ENCODE data around the gene KLHL2.
"Not testable (repeated sequence)": the region's sequence is repeated elsewhere in the genome, so short reads cannot be mapped to it uniquely, and the experiment has no call there.

DNA sequence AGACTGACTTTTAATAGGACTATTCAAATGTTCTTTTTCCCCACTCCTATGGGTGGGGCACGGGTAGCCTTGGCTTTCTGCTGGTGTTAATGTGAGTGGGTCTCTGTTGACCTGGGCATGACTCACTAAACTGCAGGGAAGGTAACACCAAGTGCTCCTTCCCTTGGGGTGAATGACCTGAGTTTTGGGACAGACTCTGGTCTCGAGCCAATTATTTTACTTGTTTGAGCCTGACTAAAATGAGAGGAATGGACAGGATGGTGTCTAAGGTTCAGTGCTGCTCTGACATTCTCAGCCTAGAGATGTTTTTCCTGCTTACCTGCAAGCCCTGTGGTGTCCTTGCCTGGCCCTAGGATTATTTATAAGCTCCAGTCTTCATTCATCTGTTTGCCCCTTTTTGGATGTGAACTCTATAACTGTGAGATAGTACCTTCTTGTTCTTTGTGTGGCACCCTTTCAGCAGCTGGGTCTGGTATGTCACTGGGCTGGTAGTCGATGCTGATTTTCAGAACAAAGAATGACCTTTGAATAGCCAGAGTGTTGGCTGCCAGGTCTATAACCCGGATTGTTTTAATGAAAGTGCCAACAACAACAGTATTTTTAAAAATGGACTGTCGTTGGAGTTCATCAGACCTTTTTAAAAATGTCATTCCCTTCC is 14.8 kb downstream of the KLHL2 start:
- TF ChIP-seq CTCF (conservative IDR thresholded peaks at IDR 0.05; ENCODE audit: low read length); EZH2phosphoT487 (IDR thresholded peaks at IDR 0.05; ENCODE audit: borderline replicate concordance, low read depth, low read length): not testable (repeated sequence)

Measured in OCI-LY7 (cell line).